NCI-H2081 treated with DMSO at 0.1 percent for 48 hours (cell line): ENCODE data around the gene FAM120AOS.
A peak's percentile ranks its signal among the peaks of the same experiment; 100 is the strongest.

Experiments used
- DNase-seq: peaks from one replicate; lab custom pipeline; 2025; lab: John Stamatoyannopoulos, UW

The FAM120AOS gene

DNA sequence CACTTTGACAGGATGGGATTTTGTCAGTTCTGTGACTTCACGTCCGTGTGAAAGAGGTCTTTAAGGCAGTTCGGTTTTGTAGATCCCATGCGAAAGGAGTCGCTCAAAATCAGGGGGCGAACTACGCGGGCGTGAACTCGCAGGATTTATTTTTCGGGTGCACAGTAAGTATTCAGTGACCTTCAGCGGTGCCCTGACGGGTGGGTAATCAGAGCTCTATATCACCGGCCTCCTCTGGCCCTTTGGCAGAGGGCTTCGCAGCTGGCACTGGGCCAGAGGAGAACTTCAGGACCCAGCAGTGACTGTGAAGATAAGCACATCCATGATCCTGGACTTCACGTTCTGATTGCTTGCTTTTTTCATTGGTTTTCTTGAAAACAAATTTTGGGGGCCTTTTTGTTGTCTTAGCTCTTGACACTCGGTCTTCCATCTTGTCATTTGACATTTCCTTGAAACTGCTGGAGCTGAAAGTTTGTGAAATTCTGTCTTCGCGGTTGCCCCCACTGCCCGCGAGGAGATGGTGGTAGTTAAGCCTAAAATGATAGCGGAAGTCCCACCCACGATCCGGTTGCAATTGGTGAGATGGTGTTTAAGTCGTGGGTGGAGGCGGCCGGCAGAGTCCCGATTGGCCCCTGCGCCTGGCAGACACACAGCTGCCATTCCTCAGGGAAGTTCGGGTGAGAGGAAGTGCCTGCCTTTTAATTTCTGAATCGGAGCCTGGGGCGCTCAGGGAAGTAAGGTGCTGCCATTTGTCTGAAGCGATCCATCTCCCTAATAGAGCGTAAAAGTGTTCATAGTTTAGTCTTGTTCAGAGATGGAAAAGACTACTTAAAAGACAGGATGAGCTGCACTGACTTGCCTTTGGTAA is at the start of gene FAM120AOS:
Gene FAM120AOS, minus strand, starts transcription at position 535 of the 868 bp plus-strand sequence. CDS start 872 bp downstream, outside the sequence.
- peak; percentile 58 for DNase-seq

DNA sequence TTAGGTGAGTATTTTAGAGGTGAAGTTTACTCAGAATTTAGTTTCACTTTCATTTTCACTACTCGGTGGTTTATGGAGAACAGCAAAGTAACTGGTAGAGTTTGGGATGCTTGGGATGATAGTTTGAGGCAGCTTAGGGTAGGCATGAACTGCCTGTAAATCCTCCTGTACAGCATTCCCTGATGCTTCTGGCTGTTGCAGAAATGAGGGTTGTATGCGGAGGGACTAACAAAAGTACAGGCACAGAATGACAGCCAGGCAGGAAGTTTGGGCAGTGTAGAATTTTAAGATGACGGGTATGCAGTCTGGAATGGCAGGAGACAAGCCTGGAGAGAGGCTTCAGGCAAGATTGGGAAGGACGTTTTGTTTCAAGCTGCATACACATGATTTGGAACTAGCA is 48.0 kb upstream of the FAM120AOS start:
- no peak for DNase-seq

DNA sequence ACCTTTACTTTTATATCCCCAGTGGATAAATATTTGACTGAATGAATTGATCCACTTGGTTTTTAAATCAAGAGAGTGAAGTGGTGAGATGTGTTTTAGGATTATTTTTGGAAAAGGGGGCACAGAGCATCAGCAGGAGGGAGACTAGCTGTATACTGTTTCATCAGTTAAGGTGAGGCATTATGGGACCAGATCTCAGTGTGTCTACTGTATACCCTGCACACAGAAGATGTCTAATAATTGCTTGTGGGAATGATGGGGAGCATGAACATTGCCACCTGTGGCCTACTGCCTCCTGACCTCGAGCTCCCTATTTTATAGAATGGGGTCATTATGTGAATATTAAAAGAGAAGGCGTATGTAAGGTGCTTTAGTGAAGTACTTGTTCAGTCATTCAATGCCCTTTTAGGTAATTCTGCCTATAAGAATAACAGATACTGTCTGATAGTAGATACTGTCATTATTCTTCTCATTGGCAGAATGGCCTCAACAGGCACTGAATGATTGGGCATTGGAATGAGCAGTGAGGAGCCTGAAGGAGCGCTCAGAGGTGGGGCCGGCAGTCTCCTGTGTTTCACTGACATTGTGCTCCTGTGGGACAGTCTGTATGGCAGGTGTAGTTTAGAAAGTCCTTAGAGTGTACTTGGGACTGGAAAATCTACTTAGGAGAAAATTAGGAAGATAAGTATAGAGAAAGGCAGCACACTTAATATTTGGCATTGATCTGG is 47.4 kb upstream of the FAM120AOS start:
- no peak for DNase-seq

DNA sequence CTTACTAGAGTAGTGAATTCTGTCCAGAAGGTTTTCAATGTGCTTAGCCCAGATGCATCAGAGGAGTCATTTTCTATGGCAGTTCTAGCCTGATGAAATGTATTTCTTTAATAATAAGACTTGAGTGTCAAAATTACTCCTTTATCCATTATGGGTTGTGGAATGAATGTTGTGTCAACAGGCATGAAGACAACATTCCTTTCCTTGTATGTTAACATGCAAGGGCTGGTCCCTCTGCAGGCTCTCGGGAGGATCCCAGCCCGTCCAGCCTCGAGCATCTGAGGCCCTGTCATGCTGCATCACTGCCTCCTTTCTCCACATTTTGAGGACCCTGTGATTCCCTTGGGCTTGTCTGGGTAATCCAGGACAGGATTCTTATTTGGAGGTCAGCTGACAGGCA is 42.9 kb upstream of the FAM120AOS start:
- DNase-seq, result no peak

DNA sequence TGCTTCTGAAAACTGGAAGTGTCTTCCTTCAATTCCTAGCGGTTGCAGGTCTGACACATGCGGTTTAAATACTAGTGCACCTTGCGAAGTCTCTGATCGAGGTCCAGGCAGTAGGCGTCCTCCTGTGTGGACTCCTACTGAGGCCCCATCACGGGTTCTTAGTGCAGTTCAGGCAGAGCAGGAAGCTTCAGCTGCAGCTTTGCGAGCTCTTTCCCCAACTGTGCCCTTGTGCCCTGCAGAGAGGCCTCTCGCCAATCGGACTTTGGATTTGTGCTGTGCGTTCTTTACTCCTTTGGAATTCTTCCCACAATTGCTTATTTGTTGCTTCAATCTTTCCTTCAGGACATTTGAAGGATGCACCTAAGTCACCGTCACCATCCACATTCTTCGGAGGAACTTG is 40.6 kb upstream of the FAM120AOS start:
- DNase-seq, result no peak

DNA sequence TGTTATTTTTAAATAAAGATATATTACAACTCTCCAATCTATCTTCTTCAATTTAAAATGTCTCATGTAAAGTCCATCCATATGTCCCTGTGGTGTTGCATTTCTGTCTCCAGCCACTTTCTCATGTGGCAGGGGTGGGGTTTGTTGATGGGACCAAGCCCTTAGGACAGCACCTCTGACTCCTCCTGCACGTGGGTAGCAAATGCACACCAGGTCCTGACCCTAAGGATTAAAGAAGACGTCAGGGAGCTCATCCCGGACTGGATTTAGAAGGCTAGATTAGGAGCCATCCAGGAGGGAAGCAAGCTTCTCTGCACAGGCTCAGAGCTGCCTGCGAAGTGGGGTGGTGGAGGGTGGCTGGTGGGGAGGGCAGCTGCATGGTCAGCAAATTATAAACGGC is 38.9 kb upstream of the FAM120AOS start:
- no peak for DNase-seq

DNA sequence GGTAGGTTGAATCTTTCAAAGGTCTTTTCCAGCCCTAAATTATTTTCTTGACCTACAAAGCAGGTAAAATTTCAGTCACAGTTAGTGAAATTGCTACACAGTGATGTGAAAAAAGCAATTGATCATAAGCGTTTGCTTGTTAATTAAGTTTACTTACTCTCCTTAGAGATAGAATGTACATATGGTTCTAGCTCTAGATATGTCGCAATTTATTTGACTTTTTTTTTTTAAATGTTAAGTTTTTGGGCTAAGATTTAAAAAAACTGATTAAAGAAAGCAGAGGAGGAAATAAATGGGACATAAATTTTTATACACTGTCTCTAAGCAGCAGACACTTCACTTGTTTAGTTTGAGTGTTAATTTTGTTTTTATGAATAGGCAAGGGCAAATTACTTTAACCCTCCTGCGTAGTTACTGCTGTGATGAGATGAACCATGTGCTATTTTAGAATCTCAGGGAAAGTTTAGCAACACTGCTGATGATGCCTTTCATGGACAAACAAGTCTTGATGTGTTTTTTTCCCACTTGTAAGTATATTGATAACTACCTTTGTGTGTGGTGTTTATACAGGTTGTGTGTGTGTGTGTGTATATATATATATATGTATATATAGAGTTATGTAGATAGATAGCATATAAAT is 38.3 kb upstream of the FAM120AOS start:
- DNase-seq, result no peak

DNA sequence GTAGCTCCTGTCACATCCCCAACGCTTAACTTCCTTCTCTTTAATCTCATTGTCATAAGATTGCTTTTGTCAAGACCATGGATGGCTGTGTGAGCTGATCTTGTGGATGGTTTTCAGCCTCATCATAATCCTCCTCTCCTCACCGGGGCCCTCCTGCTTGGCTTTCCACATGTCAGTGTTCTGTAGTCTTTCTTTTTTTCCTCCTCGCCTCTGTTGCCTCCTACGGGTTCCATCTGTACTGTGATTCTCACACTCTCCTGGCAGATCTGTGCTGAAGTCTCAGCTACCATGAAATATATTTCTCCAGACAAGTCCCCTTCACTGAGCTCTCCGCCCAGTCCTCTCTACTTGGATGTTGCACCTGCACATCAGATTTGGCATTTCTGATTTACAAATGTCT is 34.9 kb upstream of the FAM120AOS start:
- DNase-seq, result no peak

DNA sequence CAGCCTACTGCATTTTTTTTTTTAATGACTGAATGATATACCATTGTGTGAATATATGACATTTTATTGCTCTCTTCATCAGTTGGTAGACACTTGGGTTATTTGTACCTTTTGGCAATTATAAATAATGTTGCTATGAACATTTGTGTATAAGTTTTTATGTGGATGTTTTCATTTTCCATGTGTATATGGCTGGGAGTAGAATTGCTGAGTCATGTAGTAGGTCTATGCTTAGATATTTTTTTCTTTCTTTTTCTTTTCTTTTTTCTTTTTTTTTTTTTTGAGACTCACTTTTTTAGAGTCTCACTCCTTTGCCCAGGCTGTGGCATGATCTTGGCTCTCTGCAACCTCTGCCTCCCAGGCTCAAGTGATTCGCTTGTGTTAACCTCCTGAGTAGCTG is 32.9 kb upstream of the FAM120AOS start:
- DNase-seq, result no peak

DNA sequence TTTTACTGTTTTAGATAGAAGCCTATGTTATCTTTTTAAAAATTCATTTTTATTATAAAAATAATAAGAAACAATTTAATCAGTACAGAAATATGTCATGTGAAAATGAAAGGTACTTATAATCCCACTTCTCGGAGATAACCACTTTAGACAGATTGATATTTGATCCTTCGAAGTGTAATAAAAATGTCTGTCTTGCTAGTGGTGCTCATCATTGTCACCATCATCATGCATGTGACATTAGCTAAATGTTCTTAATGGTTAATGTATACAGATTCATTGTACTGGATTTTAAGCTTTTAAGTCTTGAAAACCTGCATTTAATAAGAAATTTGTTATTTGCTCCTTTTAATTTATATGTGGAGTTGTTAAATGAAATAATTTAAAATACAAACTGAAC is 30.1 kb upstream of the FAM120AOS start:
- no peak for DNase-seq

DNA sequence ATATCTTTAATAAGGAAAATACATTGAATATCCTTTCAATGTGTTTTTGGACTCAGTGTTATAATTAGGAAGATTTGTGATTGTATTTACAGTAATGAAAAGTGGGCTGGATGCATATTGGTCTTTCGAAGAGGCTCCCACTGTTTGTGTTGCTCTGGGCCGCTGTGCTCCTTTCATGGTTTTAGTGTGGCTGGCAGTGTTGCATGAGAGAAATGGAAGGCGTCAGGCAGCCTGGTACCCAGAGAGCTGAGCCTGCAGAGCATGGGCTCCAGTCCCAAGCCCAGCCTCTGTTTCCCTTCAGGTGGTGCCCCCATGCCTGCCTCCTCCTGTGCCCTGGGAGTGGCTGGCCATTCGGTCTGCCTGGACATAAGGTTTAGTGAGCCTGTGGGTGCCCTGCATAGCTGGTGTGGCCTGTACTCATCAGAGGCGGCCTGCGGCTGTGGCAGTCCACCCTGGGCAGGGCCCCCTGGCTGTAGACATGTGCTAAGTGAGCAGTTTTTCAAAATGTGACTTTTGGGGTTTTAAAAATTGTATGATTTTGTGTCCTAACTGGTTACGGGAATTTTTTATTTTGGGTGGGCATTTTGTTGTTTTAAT is 27.4 kb upstream of the FAM120AOS start:
- no peak for DNase-seq

DNA sequence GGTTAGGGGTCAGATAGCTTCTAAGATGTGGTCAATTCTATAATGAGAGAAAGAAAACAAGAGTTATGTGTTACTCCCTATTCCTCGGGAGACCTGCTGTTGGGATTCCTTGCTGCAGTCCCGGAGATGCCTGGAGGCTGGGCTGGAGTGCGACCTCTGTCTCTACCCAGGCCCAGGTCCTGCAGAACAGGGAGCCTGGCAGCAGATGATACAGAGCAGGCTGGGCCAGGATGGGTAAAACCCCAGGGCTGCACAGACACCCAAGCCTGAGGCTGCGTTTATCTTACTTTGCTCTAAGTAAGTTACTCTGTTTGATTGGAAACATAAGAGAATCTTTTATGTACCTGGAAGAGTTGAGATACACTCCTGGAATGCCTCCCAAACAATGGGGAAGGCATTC is 26.9 kb upstream of the FAM120AOS start:
- no peak for DNase-seq

DNA sequence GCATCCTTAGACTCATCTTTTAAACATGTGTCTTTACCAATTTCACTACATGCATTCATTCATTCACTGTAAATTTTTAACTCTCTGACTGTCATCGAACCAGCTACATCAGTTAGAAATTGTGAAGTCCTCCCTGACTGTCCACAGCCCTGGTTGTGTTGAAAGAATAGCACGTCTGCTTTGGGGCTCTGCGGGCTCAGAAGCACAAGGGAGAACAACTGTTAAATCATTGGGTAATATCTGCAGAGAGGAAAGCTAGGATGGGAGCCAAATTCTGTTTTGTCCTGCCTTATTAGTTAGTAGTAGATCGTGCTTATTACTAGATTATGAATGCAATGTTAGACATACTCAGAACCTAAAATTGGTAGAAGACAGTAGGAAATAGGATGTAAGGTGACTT is 26.3 kb upstream of the FAM120AOS start:
- DNase-seq, result no peak

DNA sequence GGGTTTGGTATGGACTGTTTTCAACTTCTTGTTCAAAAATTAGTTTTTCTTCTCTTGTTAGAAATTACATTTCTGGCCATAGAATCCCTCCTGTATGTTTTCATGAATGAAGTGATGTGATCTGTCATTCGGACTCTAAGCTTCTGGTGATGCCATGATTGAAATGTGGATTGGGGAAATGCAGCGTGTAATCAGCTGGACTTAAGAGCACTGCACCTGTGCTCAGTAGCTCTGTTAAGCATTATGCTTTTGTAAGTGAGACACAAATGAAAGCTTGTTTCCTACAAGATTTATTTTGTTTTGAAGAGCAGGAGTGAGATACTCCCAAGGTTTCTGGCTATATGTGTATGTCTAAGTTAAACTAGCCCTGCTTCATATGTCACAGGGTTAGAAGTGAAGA is 24.0 kb upstream of the FAM120AOS start:
- no peak for DNase-seq

DNA sequence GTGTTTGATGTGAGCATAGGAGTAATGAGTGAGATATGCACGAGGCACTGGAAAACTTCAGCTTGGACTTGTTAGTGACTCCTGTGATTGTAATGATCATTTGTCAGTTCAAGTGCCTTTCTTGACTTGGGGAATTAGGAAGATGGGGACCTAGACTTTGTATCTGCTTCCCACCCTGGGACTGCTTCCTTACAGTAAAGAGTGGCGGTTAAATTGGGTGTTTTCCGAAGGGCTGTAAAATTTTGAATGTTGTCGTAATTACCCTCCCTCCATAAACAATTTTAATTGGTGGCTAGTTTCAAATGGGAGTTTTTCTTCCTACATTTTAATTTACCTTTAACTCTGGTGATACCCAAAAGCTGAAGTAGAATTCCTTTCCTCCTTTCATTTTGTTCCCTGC is 23.5 kb upstream of the FAM120AOS start:
- DNase-seq, result no peak

DNA sequence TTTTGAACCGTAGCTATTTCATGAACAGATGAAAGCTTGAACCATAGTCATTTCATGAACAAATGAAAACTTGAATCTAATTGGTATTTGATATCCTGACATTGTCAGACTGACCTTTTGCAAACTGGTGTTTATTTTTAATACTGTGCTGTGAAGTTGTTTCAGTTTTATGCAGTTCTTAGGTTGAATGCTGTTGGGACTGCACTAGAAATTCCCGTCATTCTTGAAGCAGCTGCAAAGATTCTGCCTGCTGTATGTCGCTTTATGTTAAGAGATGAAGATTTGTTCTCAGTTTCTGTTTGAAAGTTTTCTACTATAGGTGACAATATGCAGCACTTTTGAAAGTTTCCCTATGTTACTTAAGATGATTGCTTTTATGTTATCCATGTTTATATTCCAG is 22.5 kb upstream of the FAM120AOS start:
- no peak for DNase-seq

DNA sequence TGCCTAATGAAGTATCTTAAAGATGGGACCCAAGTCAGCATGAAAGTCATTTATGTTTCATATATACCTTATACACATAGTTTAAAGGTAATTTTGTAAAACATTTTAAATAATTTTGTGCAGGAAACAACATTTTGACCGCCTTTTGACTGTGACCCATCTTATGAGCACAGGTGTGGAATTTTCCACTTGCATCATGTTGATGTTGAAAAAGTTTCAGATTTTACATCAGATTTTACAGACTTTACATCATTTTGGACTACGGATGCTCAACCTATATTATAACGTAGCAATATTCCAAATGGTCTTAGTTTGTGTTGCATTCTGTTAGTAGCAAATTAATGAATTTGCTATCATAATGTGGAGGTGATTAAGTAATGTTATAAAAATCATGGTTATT is 21.7 kb upstream of the FAM120AOS start:
- DNase-seq, result no peak

DNA sequence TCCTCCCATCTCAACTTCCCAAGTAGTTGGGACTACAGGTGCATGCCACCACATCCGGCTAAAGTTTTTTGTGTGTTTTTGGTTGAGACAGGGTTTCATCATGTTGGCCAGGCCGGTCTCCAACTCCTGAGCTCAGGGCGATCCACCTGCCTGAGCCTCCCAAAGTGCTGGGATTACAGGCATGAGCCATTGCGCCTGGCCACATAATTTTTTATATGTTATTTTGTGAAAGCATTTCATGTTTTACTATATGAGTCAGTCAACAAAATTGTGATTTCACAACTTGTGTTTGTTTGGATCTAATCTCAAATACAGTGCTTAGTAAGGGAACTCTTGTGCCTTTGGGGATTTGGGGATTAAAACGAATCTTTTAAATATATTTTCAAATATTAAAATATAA is 20.0 kb upstream of the FAM120AOS start:
- no peak for DNase-seq

DNA sequence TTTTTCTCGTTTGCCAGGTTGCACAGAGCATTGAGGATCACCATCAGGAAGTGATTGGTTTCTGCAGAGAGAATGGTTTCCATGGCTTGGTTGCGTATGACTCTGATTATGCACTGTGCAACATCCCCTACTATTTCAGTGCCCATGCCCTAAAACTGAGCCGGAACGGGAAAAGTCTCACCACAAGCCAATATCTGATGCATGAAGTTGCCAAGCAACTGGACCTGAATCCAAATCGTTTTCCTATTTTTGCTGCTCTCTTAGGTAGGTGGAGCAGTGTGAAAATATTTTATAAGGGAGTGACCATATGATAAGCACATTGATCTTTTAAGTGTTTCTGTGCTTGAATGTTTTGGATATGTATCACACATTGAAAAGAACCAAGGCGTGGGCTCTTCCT is 17.7 kb upstream of the FAM120AOS start:
- DNase-seq, result no peak

DNA sequence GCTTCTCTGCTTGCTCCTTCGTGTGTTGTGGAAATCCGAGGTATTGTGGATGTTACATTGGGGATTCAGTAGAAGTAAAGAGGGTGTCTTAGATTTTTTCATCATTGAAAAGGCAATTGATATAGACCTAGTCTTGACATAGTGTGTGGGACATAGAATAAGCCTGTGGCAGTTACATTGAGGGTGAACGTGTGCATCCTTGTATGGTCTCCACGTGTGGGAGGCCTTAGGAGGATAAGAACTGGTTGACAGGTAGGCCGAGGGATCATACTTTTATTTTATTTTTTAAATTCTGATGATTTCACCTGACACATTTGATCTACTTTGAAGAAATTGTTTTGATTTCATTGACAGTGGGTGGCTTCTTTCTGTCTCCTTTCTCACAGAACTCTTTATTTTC is 17.0 kb upstream of the FAM120AOS start:
- DNase-seq, result no peak

DNA sequence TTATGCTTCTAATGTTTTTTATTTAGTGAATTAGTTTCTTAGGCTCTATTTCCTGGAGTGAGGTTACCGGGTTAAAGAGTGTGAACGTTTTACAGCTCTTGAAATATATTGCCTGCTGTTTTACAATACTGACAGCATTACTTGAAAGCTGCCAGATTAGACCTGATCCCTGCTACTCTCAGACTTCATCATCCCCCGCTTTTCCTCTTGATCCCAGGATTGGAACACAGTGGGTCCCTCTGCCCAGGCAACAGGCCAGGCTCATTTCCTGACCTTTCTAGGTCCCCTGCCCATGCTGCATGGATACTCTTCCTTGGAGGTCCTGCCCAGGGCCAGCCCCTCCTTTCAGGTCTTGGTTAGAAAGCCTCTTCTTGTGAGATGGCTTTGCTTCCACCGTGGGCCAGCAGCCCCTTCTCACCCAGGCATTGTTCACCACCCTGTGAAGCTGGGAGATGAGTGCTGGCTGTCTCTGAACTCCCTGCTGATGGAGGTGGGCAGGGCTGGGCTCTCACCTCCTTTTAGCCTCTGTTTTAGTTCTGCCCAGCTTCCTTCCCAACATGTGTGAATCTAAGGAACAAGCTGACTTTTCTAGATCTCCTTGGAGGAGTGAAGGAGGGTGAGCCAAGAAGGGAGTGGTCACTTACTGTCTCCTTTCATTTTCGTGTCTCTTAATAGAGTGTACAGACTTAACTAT is 15.5 kb upstream of the FAM120AOS start:
- no peak for DNase-seq

DNA sequence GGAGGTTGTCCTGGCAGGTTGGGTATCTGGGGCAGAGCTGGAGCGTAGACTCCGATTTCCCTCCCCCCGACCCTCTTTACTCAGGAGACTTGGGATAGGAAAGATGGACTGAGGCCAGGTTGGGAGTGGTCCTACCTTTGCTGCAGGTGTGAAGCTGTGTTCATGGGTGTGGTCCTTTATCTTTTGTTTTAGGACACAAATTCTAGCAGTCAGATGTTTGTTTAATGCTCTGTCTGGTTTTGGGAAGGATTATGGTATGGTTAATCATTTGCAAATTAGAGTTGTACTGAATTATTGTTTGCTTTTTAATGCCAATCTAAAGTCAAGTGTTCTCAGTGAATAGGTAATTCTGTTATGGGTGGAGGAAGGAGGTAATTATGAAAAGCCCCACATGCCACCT is 14.1 kb upstream of the FAM120AOS start:
- DNase-seq, result no peak
